ENCODE measurements around the gene SLC5A6. TPM values are rescaled to one million over a fixed set of nuclear protein-coding genes. Genes with fewer than 3 reads are reported as not detected.
"Not testable (repeated sequence)": the region's sequence is repeated elsewhere in the genome, so short reads cannot be mapped to it uniquely, and the experiment has no call there.

The SLC5A6 gene
- total RNA-seq, 1 donor from 2014 or later, result 66.7 TPM

- H3K9me3 Mint-ChIP-seq (ENCODE audit: low read depth), result no peaks in the 10 kb centered on the region
- TF ChIP-seq CTCF (IDR thresholded peaks at IDR 0.05; ENCODE audit: unreplicated experiment), result no peak
- H3K27ac Mint-ChIP-seq, result no peak overlapping the region
- H3K4me1 Mint-ChIP-seq (ENCODE audit: low read depth), result no peaks in the 10 kb centered on the region
- no peak for DNase-seq (ENCODE audit: low spot score, unreplicated experiment)
- no peaks in the 10 kb centered on the region for H3K36me3 Mint-ChIP-seq (ENCODE audit: insufficient read depth)
- H3K27me3 Mint-ChIP-seq, result no peaks in the 10 kb centered on the region
- no peak overlapping the region for H3K4me3 Mint-ChIP-seq (ENCODE audit: low read depth)
Observed at GRCh38 chr2:27179344-27180000, 32.6 kb downstream of the SLC5A6 start.

DNA sequence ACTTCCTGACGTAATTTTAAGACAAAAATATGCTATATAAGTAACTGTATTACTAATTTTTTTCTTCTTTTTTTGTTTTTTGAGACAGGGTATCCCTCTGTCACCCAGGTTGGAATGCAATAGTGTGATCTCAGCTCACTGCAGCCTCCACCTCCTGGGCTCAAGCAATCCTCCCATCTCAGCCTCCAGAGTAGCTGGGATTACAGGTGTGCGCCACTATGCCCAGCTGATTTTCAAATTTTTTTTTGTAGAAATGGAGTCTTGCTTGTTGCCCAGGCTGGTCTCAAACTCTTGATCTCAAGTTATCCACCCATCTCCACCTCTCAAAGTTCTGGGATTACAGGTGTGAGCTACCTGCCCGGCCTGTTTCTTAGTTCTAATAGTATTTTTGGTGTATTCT is 33.6 kb downstream of the SLC5A6 start:
- TF ChIP-seq CTCF (IDR thresholded peaks at IDR 0.05; ENCODE audit: unreplicated experiment), result no peak
- H3K4me3 Mint-ChIP-seq (ENCODE audit: low read depth), result no peak overlapping the region
- no peaks in the 10 kb centered on the region for H3K9me3 Mint-ChIP-seq (ENCODE audit: low read depth)
- H3K27ac Mint-ChIP-seq, result no peak overlapping the region
- no peaks in the 10 kb centered on the region for H3K4me1 Mint-ChIP-seq (ENCODE audit: low read depth)
- H3K36me3 Mint-ChIP-seq (ENCODE audit: insufficient read depth), result no peaks in the 10 kb centered on the region
- no peaks in the 10 kb centered on the region for H3K27me3 Mint-ChIP-seq
- DNase-seq (ENCODE audit: low spot score, unreplicated experiment), result no peak

- Mint-ChIP-seq H3K4me1 (ENCODE audit: low read depth) (no peaks in the 10 kb centered on the region), H3K9me3 (ENCODE audit: low read depth) (no peaks in the 10 kb centered on the region), H3K27ac (no peak overlapping the region), H3K27me3 (no peaks in the 10 kb centered on the region), H3K36me3 (ENCODE audit: insufficient read depth) (no peaks in the 10 kb centered on the region), H3K4me3 (ENCODE audit: low read depth) (no peak overlapping the region)
- DNase-seq (ENCODE audit: low spot score, unreplicated experiment), result no peak
- no peak for TF ChIP-seq CTCF (IDR thresholded peaks at IDR 0.05; ENCODE audit: unreplicated experiment)
Observed at GRCh38 chr2:27177441-27178351, 34.4 kb downstream of the SLC5A6 start.

- not testable (repeated sequence) for DNase-seq (ENCODE audit: low spot score, unreplicated experiment); H3K4me1 Mint-ChIP-seq (ENCODE audit: low read depth); H3K4me3 Mint-ChIP-seq (ENCODE audit: low read depth); H3K27ac Mint-ChIP-seq; H3K36me3 Mint-ChIP-seq (ENCODE audit: insufficient read depth); H3K9me3 Mint-ChIP-seq (ENCODE audit: low read depth); H3K27me3 Mint-ChIP-seq
Observed at GRCh38 chr2:27175781-27176180, 36.3 kb downstream of the SLC5A6 start.

DNA sequence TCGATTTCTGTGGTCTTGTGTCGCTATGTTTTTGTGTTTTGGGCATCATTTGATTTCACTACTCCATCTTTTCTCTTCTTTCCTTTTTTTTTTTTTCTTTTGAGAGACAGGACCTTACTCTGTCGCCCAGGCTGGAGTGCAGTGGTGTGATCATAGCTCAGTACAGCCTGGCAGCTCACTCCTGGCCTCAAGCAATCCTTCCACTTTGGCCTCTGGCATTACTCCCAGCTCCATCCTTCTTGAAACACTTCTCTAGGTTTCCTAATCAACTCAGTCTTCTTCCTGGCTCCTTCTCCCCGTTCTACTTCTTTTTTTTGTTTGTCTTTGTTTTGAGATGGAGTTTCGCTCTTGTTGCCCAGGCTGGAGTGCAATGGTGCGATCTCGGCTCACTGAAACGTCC is 36.7 kb downstream of the SLC5A6 start:
- Mint-ChIP-seq H3K4me1 (ENCODE audit: low read depth) (no peaks in the 10 kb centered on the region), H3K4me3 (ENCODE audit: low read depth) (no peak overlapping the region), H3K27ac (no peak overlapping the region)

More for the DNA sequence above, 36.7 kb downstream of the SLC5A6 start:
- no peak for DNase-seq (ENCODE audit: low spot score, unreplicated experiment)
- peaks cover 8% of the 10 kb centered on the region for H3K27me3 Mint-ChIP-seq
- TF ChIP-seq CTCF (IDR thresholded peaks at IDR 0.05; ENCODE audit: unreplicated experiment), result no peak
- no peaks in the 10 kb centered on the region for H3K9me3 Mint-ChIP-seq (ENCODE audit: low read depth)
- H3K36me3 Mint-ChIP-seq (ENCODE audit: insufficient read depth), result no peaks in the 10 kb centered on the region
